Keratinocyte (primary cell): ENCODE data around the gene MMRN2.

Experiments used
- EZH2 ChIP-seq: IDR thresholded peaks from one replicate; pipeline ENCODE4 v1.6.1; 2012; ENCODE audit warnings: inconsistent platforms, mild to moderate bottlenecking, low read length, moderate library complexity
- TF ChIP-seq, protein P1 (sequence below), 3 experiments: IDR thresholded peaks in 1 of 3; conservative IDR thresholded peaks in 1 of 3; optimal IDR thresholded peaks in 1 of 3; 2 replicates in 2 of 3; 3 replicates in 1 of 3; pipeline versions ENCODE3 to v1.5.1; 2011; ENCODE audit warnings: low read length in 3 of 3, mild to moderate bottlenecking in 3 of 3, moderate library complexity in 2 of 3, control low read depth in 1 of 3, inconsistent platforms in 1 of 3; ENCODE audit not compliant: insufficient read depth in 2 of 3; ENCODE audit errors: extremely low read depth in 1 of 3

- TF ChIP-seq, protein P1, sequence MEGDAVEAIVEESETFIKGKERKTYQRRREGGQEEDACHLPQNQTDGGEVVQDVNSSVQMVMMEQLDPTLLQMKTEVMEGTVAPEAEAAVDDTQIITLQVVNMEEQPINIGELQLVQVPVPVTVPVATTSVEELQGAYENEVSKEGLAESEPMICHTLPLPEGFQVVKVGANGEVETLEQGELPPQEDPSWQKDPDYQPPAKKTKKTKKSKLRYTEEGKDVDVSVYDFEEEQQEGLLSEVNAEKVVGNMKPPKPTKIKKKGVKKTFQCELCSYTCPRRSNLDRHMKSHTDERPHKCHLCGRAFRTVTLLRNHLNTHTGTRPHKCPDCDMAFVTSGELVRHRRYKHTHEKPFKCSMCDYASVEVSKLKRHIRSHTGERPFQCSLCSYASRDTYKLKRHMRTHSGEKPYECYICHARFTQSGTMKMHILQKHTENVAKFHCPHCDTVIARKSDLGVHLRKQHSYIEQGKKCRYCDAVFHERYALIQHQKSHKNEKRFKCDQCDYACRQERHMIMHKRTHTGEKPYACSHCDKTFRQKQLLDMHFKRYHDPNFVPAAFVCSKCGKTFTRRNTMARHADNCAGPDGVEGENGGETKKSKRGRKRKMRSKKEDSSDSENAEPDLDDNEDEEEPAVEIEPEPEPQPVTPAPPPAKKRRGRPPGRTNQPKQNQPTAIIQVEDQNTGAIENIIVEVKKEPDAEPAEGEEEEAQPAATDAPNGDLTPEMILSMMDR (optimal IDR thresholded peaks at IDR 0.05 in 1 of 3, IDR thresholded peaks at IDR 0.05 in 1 of 3, conservative IDR thresholded peaks at IDR 0.05 in 1 of 3; ENCODE audit: extremely low read depth in 1 of 3, insufficient read depth in 2 of 3, low read length in 3 of 3) = no peak
- no peak for TF ChIP-seq EZH2
Measured at GRCh38 chr10:86914734-86915133, 42.7 kb downstream of the MMRN2 start.
